ENCODE results near the gene LRRC9.

DNA sequence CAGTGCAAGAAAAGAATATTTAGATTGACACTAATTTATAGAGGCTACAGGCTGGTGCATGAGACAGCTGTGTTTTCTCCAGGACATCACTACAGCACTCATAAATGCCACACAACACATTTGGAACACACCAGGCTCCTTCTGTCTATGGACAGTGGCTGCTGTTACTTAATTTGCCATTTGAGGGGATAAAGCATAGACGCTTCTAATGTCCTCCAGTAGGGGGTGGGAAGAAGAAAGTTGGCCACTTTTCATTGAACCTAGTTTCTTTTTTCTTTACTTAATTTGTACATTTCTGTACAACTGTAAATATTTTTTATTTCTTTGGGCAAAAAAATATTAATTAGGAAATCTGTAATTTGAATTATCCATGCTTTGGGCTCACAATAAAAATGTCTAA is 37.0 kb upstream of the LRRC9 start:
- TF ChIP-seq SIN3A (IDR thresholded peaks at IDR 0.05; ENCODE audit: borderline replicate concordance, insufficient read depth, low read length) (no peak), POLR2AphosphoS5 (IDR thresholded peaks at IDR 0.05; ENCODE audit: low read depth, low read length) (no peak), FOXP2 (optimal IDR thresholded peaks at IDR 0.05; ENCODE audit: borderline replicate concordance, extremely low read depth, extremely low read length, insufficient read depth) (no peak), TAF1 (IDR thresholded peaks at IDR 0.05; ENCODE audit: borderline replicate concordance, insufficient read depth, low read length) (no peak)
